ENCODE results near the gene NKD2.

- TF ChIP-seq EZH2phosphoT487 (IDR thresholded peaks at IDR 0.05; ENCODE audit: insufficient read depth, low read depth) (no peak), EZH2 (IDR thresholded peaks at IDR 0.05; ENCODE audit: insufficient read depth, poor library complexity, severe bottlenecking) (no peak)
These were observed 4.3 kb downstream of the NKD2 start for GRCh38 chr5:1012900-1013237.
